ENCODE results near the gene SLC22A23.

- TF ChIP-seq CTCF (conservative IDR thresholded peaks at IDR 0.05; ENCODE audit: low read length) (no peak), EZH2phosphoT487 (IDR thresholded peaks at IDR 0.05; ENCODE audit: borderline replicate concordance, low read depth, low read length) (no peak)
Measured at GRCh38 chr6:3291987-3292386, 164.9 kb downstream of the SLC22A23 start.
